NCI-H446 treated with DMSO at 0.1 percent for 48 hours (cell line): ENCODE measurements around the gene AP3B1.
"Not testable (repeated sequence)": the region's sequence is repeated elsewhere in the genome, so short reads cannot be mapped to it uniquely, and the experiment has no call there.

ENCODE experiments used
- DNase-seq: peaks from one replicate; lab custom pipeline; 2025; lab: John Stamatoyannopoulos, UW

The AP3B1 gene

GRCh38 chr5:78237911-78238310 lies 56.6 kb downstream of the AP3B1 start:
- DNase-seq: no peak

GRCh38 chr5:78236046-78236445 lies 58.5 kb downstream of the AP3B1 start:
- no peak for DNase-seq

- no peak for DNase-seq
Observed at GRCh38 chr5:78235289-78235688, 59.2 kb downstream of the AP3B1 start.

GRCh38 chr5:78234804-78235203 lies 59.7 kb downstream of the AP3B1 start:
- no peak for DNase-seq

GRCh38 chr5:78232163-78232562 lies 62.3 kb downstream of the AP3B1 start:
- no peak for DNase-seq

GRCh38 chr5:78224358-78224757 lies 70.1 kb downstream of the AP3B1 start:
- DNase-seq: no peak

- no peak for DNase-seq
Observed at GRCh38 chr5:78221964-78222451, 72.5 kb downstream of the AP3B1 start.

- no peak for DNase-seq
Observed at GRCh38 chr5:78221467-78221866, 73.0 kb downstream of the AP3B1 start.

- no peak for DNase-seq
Observed at GRCh38 chr5:78215972-78216371, 78.5 kb downstream of the AP3B1 start.

GRCh38 chr5:78215565-78215964 lies 78.9 kb downstream of the AP3B1 start:
- no peak for DNase-seq

- no peak for DNase-seq
Observed at GRCh38 chr5:78213799-78214198, 80.7 kb downstream of the AP3B1 start.

GRCh38 chr5:78211052-78211451 lies 83.4 kb downstream of the AP3B1 start:
- no peak for DNase-seq

GRCh38 chr5:78204241-78204640 lies 90.3 kb downstream of the AP3B1 start:
- DNase-seq: no peak

- DNase-seq: no peak
Observed at GRCh38 chr5:78203815-78204214, 90.7 kb downstream of the AP3B1 start.

- no peak for DNase-seq
Observed at GRCh38 chr5:78190402-78190801, 104.1 kb downstream of the AP3B1 start.

GRCh38 chr5:78188681-78189080 lies 105.8 kb downstream of the AP3B1 start:
- DNase-seq: not testable (repeated sequence)

GRCh38 chr5:78187172-78187571 lies 107.3 kb downstream of the AP3B1 start:
- no peak for DNase-seq

- no peak for DNase-seq
Observed at GRCh38 chr5:78182838-78183237, 111.7 kb downstream of the AP3B1 start.

GRCh38 chr5:78178356-78178755 lies 116.1 kb downstream of the AP3B1 start:
- DNase-seq: no peak

GRCh38 chr5:78170335-78170734 lies 124.2 kb downstream of the AP3B1 start:
- DNase-seq: not testable (repeated sequence)

- no peak for DNase-seq
Observed at GRCh38 chr5:78162253-78162862, 132.1 kb downstream of the AP3B1 start.

GRCh38 chr5:78157001-78157400 lies 137.5 kb downstream of the AP3B1 start:
- no peak for DNase-seq

- DNase-seq: no peak
Observed at GRCh38 chr5:78151594-78152271, 142.8 kb downstream of the AP3B1 start.

GRCh38 chr5:78137290-78137689 lies 157.2 kb downstream of the AP3B1 start:
- no peak for DNase-seq
